ENCODE data around the gene EMILIN3.

EMILIN3 gene

DNA sequence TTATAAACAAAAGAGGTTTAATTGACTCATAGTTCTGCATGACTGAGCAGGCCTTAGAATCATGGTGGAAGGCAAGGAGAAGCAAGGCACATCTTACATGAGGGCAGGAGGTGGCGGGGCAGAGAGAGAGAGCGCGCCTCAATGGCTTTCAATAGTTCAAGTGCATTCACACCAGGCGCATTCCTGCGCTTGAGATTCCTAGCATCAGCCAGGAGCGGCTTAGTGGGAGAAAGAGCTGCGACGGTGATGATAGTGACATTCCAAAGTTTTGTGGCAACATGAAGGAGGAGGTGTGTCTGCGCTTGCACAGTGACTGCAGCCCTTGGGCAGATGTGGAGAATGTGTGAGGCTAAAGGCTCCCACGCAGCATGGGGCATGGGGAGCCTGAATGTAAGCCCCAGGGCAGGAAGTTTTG is 25.0 kb upstream of the EMILIN3 start:
- DNase-seq (ENCODE audit: low read depth): no peak
- TF ChIP-seq, protein P1, sequence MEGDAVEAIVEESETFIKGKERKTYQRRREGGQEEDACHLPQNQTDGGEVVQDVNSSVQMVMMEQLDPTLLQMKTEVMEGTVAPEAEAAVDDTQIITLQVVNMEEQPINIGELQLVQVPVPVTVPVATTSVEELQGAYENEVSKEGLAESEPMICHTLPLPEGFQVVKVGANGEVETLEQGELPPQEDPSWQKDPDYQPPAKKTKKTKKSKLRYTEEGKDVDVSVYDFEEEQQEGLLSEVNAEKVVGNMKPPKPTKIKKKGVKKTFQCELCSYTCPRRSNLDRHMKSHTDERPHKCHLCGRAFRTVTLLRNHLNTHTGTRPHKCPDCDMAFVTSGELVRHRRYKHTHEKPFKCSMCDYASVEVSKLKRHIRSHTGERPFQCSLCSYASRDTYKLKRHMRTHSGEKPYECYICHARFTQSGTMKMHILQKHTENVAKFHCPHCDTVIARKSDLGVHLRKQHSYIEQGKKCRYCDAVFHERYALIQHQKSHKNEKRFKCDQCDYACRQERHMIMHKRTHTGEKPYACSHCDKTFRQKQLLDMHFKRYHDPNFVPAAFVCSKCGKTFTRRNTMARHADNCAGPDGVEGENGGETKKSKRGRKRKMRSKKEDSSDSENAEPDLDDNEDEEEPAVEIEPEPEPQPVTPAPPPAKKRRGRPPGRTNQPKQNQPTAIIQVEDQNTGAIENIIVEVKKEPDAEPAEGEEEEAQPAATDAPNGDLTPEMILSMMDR (IDR thresholded peaks at IDR 0.05; ENCODE audit: low read length, missing control alignments): no peak
- H3K4me3 ChIP-seq (replicated peaks; ENCODE audit: low read depth, low read length): no peak overlapping the region

DNA sequence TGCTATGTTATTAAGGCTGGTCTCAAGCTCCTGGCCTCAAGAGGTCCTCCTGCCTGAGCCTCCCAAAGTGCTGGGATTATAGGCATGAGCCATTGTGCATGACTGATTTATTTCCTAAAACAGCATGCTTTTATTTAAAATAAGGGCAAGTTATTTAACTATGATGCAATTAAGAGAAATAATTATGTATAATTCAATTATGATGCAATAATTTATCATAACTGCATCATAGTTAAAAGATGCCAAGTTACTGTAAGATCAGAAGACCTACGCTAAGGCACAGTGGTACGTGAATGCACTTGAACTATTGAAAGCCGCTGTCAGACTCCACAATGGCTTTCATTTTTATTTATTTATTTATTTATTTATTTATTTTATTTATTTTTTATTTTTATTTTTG is 24.3 kb upstream of the EMILIN3 start:
- TF ChIP-seq, protein P1 (IDR thresholded peaks at IDR 0.05; ENCODE audit: low read length, missing control alignments): no peak
- no peak for DNase-seq (ENCODE audit: low read depth)
- H3K4me3 ChIP-seq (replicated peaks; ENCODE audit: low read depth, low read length): no peak overlapping the region

DNA sequence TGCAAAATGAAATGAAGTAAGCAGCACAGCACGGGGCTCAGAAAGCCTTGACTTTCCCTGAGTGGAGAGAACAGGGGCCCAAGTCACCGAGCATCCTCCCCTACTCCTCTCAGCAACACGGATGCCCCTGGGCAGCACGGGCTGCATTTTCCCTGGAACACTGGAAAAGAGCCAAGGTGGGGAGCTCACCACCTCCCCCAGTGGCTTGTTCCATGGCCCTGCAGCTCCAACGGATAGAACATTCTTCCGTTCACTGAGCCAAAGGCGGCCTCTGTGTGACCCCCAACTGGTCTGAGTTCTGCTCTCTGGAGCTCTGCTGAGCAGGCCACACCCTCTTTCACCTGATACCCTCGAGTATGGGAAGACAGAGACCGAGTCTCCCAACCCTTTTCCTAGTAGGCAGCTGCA is 20.8 kb upstream of the EMILIN3 start:
- no peak for DNase-seq (ENCODE audit: low read depth)
- TF ChIP-seq, protein P1 (IDR thresholded peaks at IDR 0.05; ENCODE audit: low read length, missing control alignments): peak; percentile 3
- H3K4me3 ChIP-seq (replicated peaks; ENCODE audit: low read depth, low read length): no peak overlapping the region

DNA sequence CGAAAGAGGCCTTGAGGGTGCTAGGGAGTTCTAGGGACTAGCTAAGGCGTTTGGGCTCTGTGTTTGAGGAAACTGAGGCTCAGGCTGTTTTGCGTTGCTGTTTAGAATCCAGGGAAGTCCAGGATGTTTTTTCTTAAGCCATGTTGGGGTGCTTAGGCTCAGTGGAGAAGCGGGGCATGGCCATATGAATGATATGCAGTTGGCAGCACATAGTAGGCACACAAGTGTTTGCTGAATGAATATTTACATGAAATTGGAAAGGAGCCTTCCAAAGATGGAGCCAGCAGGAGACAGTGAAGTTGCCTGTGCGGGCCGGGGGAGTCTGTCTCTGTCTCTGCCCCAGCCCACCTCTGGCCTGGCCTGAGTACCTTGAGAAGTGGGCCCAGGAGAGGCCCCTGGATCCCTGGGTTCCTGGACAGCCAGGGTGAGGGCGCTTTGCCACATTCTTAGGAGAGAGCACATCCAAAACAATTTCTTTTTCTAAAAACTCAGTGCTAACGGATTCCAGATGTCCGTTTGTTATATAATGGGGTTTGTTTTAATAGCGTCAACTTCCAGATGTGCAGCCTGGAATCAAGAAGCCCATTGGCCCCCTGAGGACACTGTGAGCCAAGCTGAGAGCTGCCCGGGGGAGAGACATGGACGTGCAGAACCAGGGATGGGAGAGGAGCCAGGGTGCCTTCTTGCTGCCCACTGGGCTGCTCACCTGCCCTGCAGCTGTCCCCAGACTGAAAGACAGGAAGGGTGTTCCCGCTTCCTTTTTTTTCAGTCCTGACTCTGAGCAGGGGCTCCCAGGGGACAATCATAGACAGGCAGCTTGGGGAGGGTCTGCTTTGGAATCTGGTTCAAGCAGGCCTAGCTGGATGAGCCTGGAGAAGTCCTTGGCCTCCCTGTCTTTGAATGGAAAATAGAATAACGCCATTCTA is 20.1 kb upstream of the EMILIN3 start:
- no peak overlapping the region for H3K4me3 ChIP-seq (replicated peaks; ENCODE audit: low read depth, low read length)
- no peak for DNase-seq (ENCODE audit: low read depth)
- TF ChIP-seq, protein P1 (IDR thresholded peaks at IDR 0.05; ENCODE audit: low read length, missing control alignments): no peak

DNA sequence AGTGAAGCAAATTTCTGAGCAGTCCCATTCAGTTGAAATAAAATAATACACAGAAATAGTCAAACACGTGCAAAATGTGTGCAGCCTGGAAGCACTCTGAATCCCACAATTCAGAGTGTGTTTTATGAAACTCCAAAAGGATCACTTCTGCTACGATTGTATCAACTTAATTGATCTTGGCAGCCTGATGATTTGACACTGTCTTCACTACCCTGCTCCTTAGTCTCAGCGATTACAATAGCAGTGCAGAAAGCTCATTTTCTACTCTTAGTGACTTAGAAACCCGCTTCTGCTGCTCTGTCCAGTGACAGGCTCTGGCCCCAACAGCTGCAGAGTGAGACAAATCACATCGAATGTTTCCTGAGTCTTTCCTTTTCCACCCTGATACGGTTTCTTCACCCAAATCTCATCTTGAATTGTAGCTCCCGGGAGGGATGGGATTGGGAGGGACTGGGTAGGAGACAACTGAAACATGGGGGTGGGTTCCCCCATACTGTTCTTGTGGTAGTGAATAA is 16.2 kb upstream of the EMILIN3 start:
- no peak overlapping the region for H3K4me3 ChIP-seq (replicated peaks; ENCODE audit: low read depth, low read length)
- no peak for DNase-seq (ENCODE audit: low read depth)
- TF ChIP-seq, protein P1 (IDR thresholded peaks at IDR 0.05; ENCODE audit: low read length, missing control alignments): no peak

DNA sequence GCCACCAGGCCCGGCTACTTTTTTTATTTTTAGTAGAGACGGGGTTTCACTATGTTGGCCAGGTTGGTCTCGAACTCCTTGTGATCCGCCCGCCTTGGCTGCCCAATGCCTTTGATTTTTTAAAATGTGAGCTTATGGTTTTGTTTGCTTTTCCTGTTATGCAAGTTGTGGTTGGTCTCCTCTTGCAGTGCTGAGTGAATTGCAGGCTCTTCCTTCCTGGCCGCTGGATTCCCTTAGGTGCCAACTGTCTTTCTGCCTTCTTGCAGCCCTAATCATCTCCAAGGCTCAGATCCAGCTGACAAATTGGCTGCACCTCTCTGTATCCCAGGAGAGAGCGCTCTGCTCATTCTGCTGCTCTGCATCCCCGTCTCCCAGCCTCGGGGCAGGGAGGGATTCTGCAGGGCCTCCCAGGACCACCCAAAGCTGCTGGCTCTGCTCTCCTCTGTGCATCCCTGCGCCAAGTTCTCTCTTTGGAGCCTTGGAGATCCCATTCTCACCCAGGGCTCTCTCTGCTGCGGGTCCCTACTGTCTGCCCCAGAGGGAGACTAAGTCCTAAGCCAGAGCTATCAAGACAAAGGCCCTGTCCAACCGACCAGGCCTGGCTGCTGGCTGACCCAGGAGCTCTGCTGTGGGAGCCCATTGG is 14.1 kb upstream of the EMILIN3 start:
- no peak for DNase-seq (ENCODE audit: low read depth)
- TF ChIP-seq, protein P1 (IDR thresholded peaks at IDR 0.05; ENCODE audit: low read length, missing control alignments): no peak
- H3K4me3 ChIP-seq (replicated peaks; ENCODE audit: low read depth, low read length): no peak overlapping the region

Data from fibroblast of pulmonary artery (primary cell).